HG03108 (cell line): ENCODE data around the gene CACNG4.

Experiments
- ATAC-seq: cut with Tn5 transposase; IDR thresholded peaks from one replicate; pipeline ENCODE4 v1.9.1; 2021; ENCODE audit warnings: moderate library complexity; ENCODE audit not compliant: unreplicated experiment

CACNG4 gene

GRCh38 chr17:66983414-66984021, 19.0 kb downstream of the CACNG4 start:
- no peak for ATAC-seq

- no peak for ATAC-seq
These were observed 20.2 kb downstream of the CACNG4 start for GRCh38 chr17:66984730-66985129.

- ATAC-seq: no peak
These were observed 21.1 kb downstream of the CACNG4 start for GRCh38 chr17:66985338-66986237.

- no peak for ATAC-seq
These were observed 22.2 kb downstream of the CACNG4 start for GRCh38 chr17:66986659-66987058.

DNA sequence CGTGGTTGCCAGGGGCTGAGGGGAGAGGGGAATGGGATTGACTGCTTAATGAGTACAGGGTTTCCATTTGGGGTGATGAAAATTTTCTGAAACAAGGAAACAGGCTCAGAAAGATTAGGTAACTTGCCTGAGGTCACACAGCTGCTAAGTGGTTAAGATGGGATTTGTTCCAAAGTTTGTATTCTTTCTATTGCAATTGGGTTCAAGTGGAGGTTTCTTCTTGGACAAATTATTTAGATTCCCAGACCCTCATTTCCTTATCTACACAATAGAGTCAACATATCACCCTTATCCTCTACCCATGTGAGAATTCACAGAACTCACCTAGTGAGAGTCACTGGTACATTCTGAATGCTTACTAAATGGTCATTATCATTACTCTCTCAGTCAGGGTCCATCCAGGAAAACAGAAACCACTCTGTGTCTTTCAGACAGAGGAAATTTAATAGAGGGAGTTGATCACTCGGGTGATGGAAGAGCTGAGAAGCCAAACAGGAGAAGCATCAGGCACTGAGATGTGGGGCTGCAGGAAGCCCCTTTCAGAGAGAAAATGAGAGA, 22.6 kb downstream of the CACNG4 start:
- ATAC-seq: no peak

- no peak for ATAC-seq
These were observed 23.7 kb downstream of the CACNG4 start for GRCh38 chr17:66988069-66988798.

- ATAC-seq: no peak
These were observed 24.6 kb downstream of the CACNG4 start for GRCh38 chr17:66989076-66989475.

DNA sequence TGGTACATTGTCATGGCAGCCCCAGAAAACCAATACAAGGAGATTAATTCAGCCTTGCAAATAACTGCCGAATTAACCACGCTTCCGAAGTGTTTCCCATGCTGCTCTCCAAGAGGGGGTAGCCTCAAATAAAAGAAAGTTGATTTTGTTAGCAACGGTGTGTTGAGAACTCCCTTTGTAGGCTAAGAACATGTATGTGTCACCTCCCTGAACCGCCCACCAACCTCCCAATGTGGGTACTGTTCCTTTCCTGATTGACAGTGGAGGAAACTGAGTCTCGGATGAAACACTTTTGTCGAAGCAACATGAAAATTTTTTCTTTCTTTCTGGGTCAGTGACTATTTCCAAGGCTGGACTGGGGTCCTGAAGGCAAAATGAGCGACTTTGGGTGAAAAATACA, 25.1 kb downstream of the CACNG4 start:
- ATAC-seq: no peak

GRCh38 chr17:66990047-66990446, 25.5 kb downstream of the CACNG4 start:
- ATAC-seq: no peak

DNA sequence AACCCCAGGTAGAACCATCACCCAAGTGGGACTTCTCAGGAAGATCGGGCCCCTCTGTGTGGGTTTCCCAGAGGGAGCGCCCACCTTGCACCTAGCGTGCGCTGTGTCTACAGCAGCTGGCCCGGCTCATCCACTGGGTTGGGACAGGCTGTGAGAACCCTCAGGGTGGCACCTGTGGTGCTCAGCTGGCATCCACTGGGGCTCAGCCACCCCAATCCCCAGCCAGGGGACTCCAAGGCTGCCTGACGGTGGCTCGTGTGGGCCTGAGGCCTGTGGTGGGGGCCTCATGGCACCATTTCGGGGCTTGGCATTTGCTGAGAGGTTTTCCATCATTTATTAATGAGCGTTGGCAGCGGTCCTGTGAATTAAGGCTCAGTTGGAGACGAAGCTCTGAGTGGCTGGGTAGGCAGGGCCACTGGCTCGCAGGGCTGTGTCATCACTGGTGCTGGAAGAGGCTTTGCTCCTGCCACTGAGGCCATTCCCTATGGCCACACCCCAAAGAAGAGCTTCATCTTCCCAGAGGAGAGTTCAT, 28.5 kb downstream of the CACNG4 start:
- no peak for ATAC-seq

DNA sequence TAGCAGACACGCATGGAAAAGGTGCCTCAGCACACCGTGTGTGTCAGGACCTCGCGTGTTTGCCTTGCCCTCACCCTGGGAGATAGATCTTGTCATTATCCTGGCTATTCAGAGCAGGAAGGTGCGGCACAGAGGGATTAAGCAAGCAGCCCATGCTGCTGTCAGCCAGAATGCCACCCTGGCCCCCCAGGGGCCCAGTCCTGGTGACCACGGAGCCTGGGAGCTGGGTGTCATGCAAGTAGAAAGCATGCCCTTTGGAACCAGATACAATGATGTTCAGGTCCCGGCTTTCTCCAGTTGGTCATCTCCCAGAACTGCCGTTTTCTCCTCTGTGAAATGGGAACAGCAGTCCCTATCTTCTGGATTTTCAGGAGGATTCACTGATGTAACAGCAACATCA, 29.9 kb downstream of the CACNG4 start:
- no peak for ATAC-seq

DNA sequence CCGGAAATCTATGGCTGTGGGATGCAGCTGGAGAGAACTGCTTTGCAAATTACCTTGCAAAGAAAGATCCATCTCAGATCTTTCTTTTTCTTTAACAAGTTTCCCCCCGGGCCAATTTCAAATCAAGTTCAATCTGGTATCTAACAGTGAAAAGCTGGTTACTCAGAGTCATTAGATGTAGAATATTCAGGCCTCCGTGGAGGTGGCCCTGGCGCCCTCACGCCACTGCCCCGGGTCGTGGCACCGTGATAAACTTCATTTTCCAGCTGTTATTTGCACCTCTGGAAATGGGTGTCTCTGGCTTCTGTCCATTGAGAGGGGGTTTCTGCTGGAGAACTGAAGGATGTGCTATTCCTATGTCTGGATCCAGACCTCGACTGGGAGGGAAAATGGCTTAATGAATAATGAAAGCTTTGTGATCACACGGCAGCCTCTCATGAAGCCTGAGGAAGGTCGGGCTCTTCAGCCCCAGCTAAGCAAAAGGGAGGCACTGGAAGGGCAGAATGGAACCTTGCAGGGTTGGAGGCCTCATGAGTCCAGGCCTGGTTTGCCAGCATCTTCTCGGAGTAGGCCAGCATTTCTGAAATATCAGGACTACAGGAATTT, 30.5 kb downstream of the CACNG4 start:
- ATAC-seq: no peak

DNA sequence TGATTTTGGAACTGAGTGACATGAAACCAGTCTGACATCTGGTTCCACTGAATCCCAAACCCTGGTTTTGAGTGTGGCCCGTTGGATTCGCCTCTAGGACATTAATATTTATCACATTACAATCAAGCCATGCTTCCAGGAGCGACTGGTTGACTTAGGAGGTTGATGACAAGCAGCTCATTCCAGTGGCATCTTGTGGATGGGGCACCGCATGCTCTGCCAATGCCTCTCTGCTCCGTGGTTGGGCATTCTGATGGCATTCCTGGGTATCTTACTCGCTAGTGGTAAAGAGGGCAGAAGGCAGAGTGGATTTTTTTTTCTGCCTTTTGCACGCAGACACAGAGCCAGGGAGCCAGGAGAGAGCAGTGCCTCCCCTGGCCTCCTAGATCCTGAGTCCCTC, 31.4 kb downstream of the CACNG4 start:
- no peak for ATAC-seq

DNA sequence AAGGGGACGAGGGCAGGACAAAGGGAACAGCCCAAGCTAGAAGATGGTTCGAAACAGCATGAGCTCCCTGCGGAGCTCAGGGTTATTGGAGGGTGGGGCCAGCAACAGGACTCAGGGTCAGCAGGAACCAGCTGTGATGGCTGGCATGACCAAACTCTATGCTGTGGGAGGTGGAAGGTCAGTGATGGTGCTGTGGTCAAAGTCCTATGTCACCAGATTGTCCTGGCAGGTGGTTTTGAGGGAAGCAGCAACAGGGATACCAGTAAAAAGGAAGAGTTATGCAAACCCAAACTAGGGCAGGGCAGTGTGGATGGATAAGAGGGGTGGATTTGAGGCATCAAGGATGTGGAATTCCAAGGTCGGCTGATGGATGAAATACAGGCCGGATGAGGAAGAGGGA, 32.4 kb downstream of the CACNG4 start:
- no peak for ATAC-seq

- ATAC-seq: no peak
These were observed 38.7 kb downstream of the CACNG4 start for GRCh38 chr17:67003231-67003630.

DNA sequence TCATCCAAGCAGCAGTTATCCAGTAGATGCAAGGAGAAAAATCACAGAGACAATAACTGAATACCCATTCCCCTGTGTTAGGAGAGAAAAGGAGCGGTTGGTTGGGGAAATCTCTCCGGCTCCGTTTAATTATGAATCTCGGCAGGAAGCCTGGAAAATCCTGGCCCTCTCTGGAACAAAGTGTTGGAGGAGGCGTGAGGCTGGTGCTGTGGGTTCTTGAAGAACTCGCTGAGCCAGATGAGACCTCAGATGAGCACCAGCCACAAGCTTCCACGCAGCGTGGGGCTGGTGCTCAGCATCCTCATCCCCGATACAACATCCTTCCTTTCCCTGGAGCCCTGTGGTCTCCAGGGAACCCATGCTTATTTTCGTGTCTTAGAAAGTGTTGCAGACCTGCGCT, 39.7 kb downstream of the CACNG4 start:
- ATAC-seq: no peak

DNA sequence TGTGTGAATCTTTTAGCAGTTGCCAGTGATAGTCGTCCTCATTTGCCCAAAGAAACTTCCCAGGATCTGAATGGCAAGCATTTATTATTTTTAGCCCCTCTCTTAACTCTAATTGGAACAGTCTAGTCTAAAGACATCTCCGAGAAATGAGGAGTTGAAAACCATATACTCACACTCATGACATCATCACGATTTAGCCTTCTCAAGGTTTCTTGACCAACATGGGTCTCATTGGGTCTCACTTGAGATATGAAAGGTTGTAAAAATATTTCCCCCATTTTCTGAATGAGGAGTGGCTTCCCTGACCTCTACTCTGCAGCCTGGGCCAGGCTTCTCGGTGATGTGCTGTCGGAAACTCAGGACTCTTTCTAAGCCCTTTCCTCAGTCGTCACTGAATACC, 42.8 kb downstream of the CACNG4 start:
- no peak for ATAC-seq

DNA sequence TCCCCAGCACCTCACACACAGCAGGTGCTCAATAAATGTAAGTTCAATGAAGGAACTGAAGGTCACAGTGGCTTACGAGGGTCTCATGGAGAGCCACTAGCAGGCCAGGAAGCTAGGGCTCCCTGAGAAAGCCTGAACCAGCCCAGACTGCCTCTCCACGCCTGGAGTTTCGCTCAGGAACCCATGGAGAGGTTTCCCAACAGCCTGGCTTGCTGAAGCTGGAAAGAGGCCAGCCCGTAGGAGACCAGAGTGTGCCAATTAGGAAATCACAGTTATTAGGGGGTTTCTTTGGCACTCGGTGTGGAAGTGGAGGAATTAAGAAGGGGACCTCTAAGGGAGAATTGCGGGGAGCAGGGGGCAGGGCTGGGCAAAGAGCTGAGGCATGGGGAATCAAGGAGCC, 43.6 kb downstream of the CACNG4 start:
- ATAC-seq: no peak

- ATAC-seq: no peak
These were observed 47.1 kb downstream of the CACNG4 start for GRCh38 chr17:67011527-67012175.

GRCh38 chr17:67013891-67014290, 49.4 kb downstream of the CACNG4 start:
- ATAC-seq: no peak
